Activated CD8-positive, alpha-beta T cell treated with anti-CD3 and anti-CD28 coated beads for 36 hours (primary cell): ENCODE measurements around the gene ELMO2. TPM values are rescaled to one million over a fixed set of nuclear protein-coding genes. Genes with fewer than 3 reads are reported as not detected.

ENCODE experiments used
- ATAC-seq: fragments of 200-7000 bp; cut with Tn5 transposase; one replicate; pipeline ENCODE4 v1.10.0; 2021; ENCODE audit warnings: mild to moderate bottlenecking, moderate library complexity
- CTCF ChIA-PET: fragments of 350-600 bp; sonication (Branson Sonifier 250); formaldehyde crosslinking; loops from one replicate; lab custom pipeline; 2021; ENCODE audit warnings: antibody characterized with exemption; lab: Charles Lee
- POLR2A ChIA-PET: fragments of 350-600 bp; sonication (Branson Sonifier 250); formaldehyde crosslinking; loops from one replicate; lab custom pipeline; 2021; ENCODE audit warnings: antibody characterized with exemption; lab: Charles Lee
- DNase-seq: peaks from one replicate; pipeline ENCODE4 v3.0.0-alpha.2; 2020
- H3K27ac Mint-ChIP-seq: one replicate; pipeline ENCODE4 v1.8.0; 2021; ENCODE audit warnings: mild to moderate bottlenecking, mixed read lengths
- H3K27me3 Mint-ChIP-seq: one replicate; pipeline ENCODE4 v1.8.0; 2021; ENCODE audit warnings: mixed read lengths
- H3K36me3 Mint-ChIP-seq: one replicate; pipeline ENCODE4 v1.8.0; 2021; ENCODE audit warnings: low read depth, mixed read lengths
- H3K4me1 Mint-ChIP-seq: one replicate; pipeline ENCODE4 v1.8.0; 2021; ENCODE audit warnings: low read depth, mixed read lengths
- H3K4me3 Mint-ChIP-seq: one replicate; pipeline ENCODE4 v1.8.0; 2021; ENCODE audit warnings: mild to moderate bottlenecking, moderate library complexity, mixed read lengths
- H3K9me3 Mint-ChIP-seq: one replicate; pipeline ENCODE4 v1.8.0; 2021; ENCODE audit warnings: mixed read lengths
- intact Hi-C: fragments of 100-400 bp; cut with micrococcal nuclease; formaldehyde crosslinking; loops from one replicate; pipeline ENCODE4 v1.10.0; 2022
- total RNA-seq, 2 experiments: library from RNA; stranded (reverse); gene quantifications; one replicate each; pipeline ENCODE4 v1.2.3, GENCODE V29; 2021
- TF ChIP-seq, protein P1 (sequence below): fragments of 200-600 bp; IDR thresholded peaks from one replicate; pipeline ENCODE4 v1.8.0; 2022; ENCODE audit warnings: antibody characterized with exemption, mild to moderate bottlenecking

ELMO2 gene
- total RNA-seq, 2 experiments from 2014 or later, result 36.2 to 38.1 TPM

DNA sequence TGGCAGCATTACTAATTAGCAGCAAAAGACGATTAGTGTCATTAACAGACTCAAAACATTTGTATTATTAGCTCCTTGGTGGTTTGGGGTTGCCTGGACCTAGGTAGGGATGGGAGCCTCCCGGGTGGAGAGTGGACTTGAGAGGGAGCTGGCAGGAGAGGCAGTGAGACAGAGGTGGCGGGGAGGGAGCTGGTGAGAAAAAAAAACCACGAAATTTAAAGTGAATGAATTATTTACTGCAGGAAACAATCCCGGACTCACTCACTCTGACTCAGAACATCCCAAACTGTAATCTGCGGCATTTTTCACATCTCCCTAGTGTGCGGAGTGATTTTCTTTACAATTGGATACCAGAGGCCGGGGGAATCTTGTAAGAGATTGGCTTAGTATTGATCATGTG lies 83.8 kb downstream of the ELMO2 start:
- Mint-ChIP-seq H3K4me3 (no peak overlapping the region), H3K27me3 (peaks cover 19% of the 10 kb centered on the region), H3K9me3 (no peaks in the 10 kb centered on the region), H3K27ac (no peak overlapping the region), H3K4me1 (no peaks in the 10 kb centered on the region), H3K36me3 (no peaks in the 10 kb centered on the region)
- ChIA-PET CTCF (interaction anchor here (1.2 to 1.4 kb wide), 3 partner anchors 16 to 147 kb away, joined by 3 to 6 read pairs (median 3); no protein-coding TSS in a partner anchor), POLR2A (interaction anchor here (0.6 kb wide), 1 partner anchor 13 kb away, joined by 3 read pairs; no protein-coding TSS in a partner anchor)
- TF ChIP-seq, protein P1, sequence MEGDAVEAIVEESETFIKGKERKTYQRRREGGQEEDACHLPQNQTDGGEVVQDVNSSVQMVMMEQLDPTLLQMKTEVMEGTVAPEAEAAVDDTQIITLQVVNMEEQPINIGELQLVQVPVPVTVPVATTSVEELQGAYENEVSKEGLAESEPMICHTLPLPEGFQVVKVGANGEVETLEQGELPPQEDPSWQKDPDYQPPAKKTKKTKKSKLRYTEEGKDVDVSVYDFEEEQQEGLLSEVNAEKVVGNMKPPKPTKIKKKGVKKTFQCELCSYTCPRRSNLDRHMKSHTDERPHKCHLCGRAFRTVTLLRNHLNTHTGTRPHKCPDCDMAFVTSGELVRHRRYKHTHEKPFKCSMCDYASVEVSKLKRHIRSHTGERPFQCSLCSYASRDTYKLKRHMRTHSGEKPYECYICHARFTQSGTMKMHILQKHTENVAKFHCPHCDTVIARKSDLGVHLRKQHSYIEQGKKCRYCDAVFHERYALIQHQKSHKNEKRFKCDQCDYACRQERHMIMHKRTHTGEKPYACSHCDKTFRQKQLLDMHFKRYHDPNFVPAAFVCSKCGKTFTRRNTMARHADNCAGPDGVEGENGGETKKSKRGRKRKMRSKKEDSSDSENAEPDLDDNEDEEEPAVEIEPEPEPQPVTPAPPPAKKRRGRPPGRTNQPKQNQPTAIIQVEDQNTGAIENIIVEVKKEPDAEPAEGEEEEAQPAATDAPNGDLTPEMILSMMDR, result no peak
- intact Hi-C loops, result no loop called here
- DNase-seq (no peak), ATAC-seq (no peak)

DNA sequence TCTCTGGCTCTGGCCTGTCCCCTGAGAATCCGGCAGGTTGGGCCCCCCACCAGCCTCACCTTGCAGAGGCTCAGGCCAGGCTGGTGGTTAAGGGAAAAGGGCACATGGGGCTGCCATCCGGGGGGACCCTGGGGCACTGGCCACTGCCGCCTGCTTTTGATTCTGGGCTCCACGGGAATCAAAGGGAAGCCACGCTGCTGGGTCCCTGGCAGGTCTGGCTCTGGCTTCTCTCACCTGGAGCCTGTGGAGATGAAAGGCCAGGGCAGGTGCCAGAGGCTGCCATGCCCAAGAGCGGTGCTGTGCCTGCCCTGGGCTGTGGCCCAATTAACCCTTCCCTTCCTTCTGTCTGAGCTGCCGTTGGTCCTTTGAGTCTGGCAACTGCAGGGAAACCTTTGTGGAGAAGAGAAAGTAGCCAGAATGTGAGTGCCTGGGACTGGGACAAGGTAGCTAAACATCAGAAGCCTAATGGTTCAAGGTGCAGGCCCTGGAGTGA lies 88.7 kb downstream of the ELMO2 start:
- Mint-ChIP-seq H3K27ac (no peak overlapping the region), H3K9me3 (no peaks in the 10 kb centered on the region), H3K4me3 (no peak overlapping the region), H3K27me3 (peaks cover 49% of the 10 kb centered on the region), H3K36me3 (no peaks in the 10 kb centered on the region), H3K4me1 (no peaks in the 10 kb centered on the region)
- intact Hi-C loops, result no loop called here
- DNase-seq (no peak), ATAC-seq (no peak)
- POLR2A ChIA-PET, result no interaction called here
- TF ChIP-seq, protein P1, result no peak
- CTCF ChIA-PET, result no interaction called here

DNA sequence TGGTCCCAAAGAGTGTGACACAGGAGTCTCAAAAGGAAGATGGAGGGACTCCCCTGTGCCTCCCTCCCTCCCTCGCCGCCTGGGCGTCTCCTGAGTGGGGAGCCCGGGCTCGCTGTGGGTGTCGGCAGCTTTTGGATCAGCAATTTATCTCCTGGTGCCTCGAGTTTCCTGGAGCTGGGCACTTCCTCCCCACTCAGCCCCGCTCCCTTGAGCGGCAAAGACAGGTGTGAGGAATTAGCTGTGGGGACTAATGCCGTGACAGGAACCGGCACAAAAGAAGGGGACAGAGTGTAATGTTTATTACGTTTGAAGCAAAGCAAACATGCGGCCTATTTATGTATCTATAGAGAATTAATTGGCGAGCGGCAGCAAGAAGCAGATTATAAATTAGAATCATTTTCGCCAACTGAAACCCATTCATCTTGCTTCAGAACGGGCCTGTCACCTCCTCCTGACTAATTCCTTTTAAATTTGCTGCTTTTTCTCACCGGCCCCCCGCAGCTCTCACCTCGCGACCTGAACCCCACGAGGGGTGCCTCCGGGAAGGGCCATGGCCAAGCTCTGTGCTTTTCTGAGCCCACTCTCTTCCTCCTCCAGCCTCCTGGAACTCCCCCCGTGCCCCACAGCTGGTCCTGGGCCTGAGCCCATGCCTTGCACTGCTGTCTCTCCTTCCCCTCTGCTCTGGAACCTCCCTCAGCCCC lies 89.3 kb downstream of the ELMO2 start:
- no peaks in the 10 kb centered on the region for H3K9me3 Mint-ChIP-seq
- TF ChIP-seq, protein P1, result no peak
- CTCF ChIA-PET, result no interaction called here
- ATAC-seq (no peak), DNase-seq (no peak)
- H3K4me3 Mint-ChIP-seq, result no peak overlapping the region
- H3K27ac Mint-ChIP-seq, result no peak overlapping the region
- peaks cover 51% of the 10 kb centered on the region for H3K27me3 Mint-ChIP-seq
- intact Hi-C loops, result no loop called here
- H3K36me3 Mint-ChIP-seq, result no peaks in the 10 kb centered on the region
- POLR2A ChIA-PET, result no interaction called here
- H3K4me1 Mint-ChIP-seq, result peaks cover under 1% of the 10 kb centered on the region

Other genes with a start within 250 kb of the ELMO2 start
- gene CDH22, start 98.1 kb downstream of the ELMO2 start, total RNA-seq, result not detected
- gene ZNF334, start 106.9 kb upstream of the ELMO2 start, total RNA-seq, result 1 to 10 TPM; 4.2 to 4.4 TPM
- gene OCSTAMP, start 144.0 kb upstream of the ELMO2 start, total RNA-seq, result not detected
- gene SLC13A3, start 244.8 kb upstream of the ELMO2 start, total RNA-seq, result not detected